GM12878 (cell line): ENCODE data around the gene NEU4. TPM values are rescaled to one million over a fixed set of nuclear protein-coding genes. Genes with fewer than 3 reads are reported as not detected.
A peak's percentile ranks its signal among the peaks of the same experiment; 100 is the strongest.

Source experiments
- ATAC-seq: fragments of 200-7000 bp; cut with Tn5 transposase; 3 replicates; pipeline ENCODE4 v1.9.1; 2020; ENCODE audit warnings: mild to moderate bottlenecking, moderate library complexity
- BruUV-seq: library from RNA; stranded (reverse); fragments of 400-500 nt; replicated peaks from 2 replicates; lab custom pipeline; 2021; lab: Mats Ljungman, UMichigan
- CTCF ChIA-PET: fragments of 300-600 bp; sonication (Branson Sonifier 250); formaldehyde crosslinking; extraction: SDS; loops from one replicate; lab custom pipeline; 2021; ENCODE audit warnings: inconsistent platforms; lab: Yijun Ruan, JAX
- POLR2A ChIA-PET: fragments of 350-600 bp; formaldehyde crosslinking; extraction: SDS; loops from one replicate; lab custom pipeline; 2021; ENCODE audit warnings: inconsistent platforms; lab: Charles Lee
- RAD21 ChIA-PET: fragments of 300-600 bp; sonication (Branson Sonifier 250); formaldehyde crosslinking; loops from one replicate; lab custom pipeline; 2023; ENCODE audit warnings: antibody characterized with exemption; ENCODE audit not compliant: unreplicated experiment; lab: Charles Lee
- SMC1A ChIA-PET: fragments of 300-600 bp; sonication (Branson Sonifier 250); formaldehyde crosslinking; loops from one replicate; lab custom pipeline; 2023; ENCODE audit not compliant: unreplicated experiment, uncharacterized antibody; lab: Charles Lee
- DNase-seq: peaks from one replicate; pipeline ENCODE4 v3.0.0-alpha.2; 2011; ENCODE audit warnings: low read depth, low spot score
- FAIRE-seq: peaks from 3 replicates; lab custom pipeline; 2011; peaks lifted over from hg19 to GRCh38; lab: Jason Lieb, UNC
- H2AFZ ChIP-seq: 2 replicates; pipeline ENCODE4 v1.6.0; 2011; ENCODE audit warnings: low read depth, low read length, control low read depth; ENCODE audit not compliant: control insufficient read depth
- H3K27ac ChIP-seq: 2 replicates; pipeline ENCODE4 v1.5.1; 2011; ENCODE audit warnings: control low read depth; ENCODE audit not compliant: control insufficient read depth, insufficient read depth
- H3K27me3 ChIP-seq, 2 experiments: replicated peaks in 1 of 2; 2 replicates each; pipeline versions ENCODE4 v1.6.0 to v1.6.1; 2011; ENCODE audit warnings: low read length in 1 of 2; ENCODE audit not compliant: control insufficient read depth in 2 of 2, insufficient read depth in 2 of 2
- H3K36me3 ChIP-seq, 2 experiments: 2 replicates each; pipeline ENCODE4 v1.5.1; 2011; ENCODE audit warnings: low read length in 1 of 2; ENCODE audit not compliant: control insufficient read depth in 2 of 2, insufficient read depth in 2 of 2
- H3K4me1 ChIP-seq: 2 replicates; pipeline ENCODE4 v1.6.1; 2011; ENCODE audit warnings: mild to moderate bottlenecking, low read length, moderate library complexity, mixed read lengths; ENCODE audit not compliant: control insufficient read depth, insufficient read depth
- H3K4me2 ChIP-seq: 2 replicates; pipeline ENCODE4 v1.6.0; 2011; ENCODE audit warnings: control low read depth; ENCODE audit not compliant: control insufficient read depth, insufficient read depth
- H3K4me3 ChIP-seq: fragments of 200-600 bp; sonication (generic); 2 replicates; pipeline ENCODE4 v1.5.1; 2016
- H3K79me2 ChIP-seq: 2 replicates; pipeline ENCODE4 v1.6.0; 2011; ENCODE audit warnings: low read length; ENCODE audit not compliant: control insufficient read depth, insufficient read depth
- H3K9ac ChIP-seq: 2 replicates; pipeline ENCODE4 v1.8.0; 2011; ENCODE audit warnings: low read length, control low read depth, mixed read lengths; ENCODE audit not compliant: control insufficient read depth, insufficient read depth
- H3K9me3 ChIP-seq: replicated peaks from 3 replicates; pipeline ENCODE4 v1.5.1; 2011; ENCODE audit warnings: mild to moderate bottlenecking, low read length; ENCODE audit not compliant: control insufficient read depth, insufficient read depth
- H4K20me1 ChIP-seq: 2 replicates; pipeline ENCODE4 v1.6.0; 2011; ENCODE audit not compliant: control insufficient read depth, insufficient read depth
- BCLAF1 ChIP-seq: fragments of 450-650 bp; IDR thresholded peaks from 2 replicates; pipeline ENCODE4 v1.6.1; 2017; ENCODE audit warnings: antibody characterized with exemption, mild to moderate bottlenecking, moderate library complexity
- CREB1 ChIP-seq: IDR thresholded peaks from 2 replicates; pipeline ENCODE4 v1.6.1; 2012; ENCODE audit warnings: low read depth, mild to moderate bottlenecking, inconsistent platforms
- DPF2 ChIP-seq: fragments of 450-650 bp; IDR thresholded peaks from 2 replicates; pipeline ENCODE4 v1.6.1; 2017; ENCODE audit warnings: mild to moderate bottlenecking
- EZH2 ChIP-seq: IDR thresholded peaks from 2 replicates; pipeline ENCODE4 v1.6.1; 2012; ENCODE audit warnings: low read depth, mild to moderate bottlenecking, control low read depth, inconsistent platforms, low read length, borderline replicate concordance; ENCODE audit not compliant: control insufficient read depth
- HDGF ChIP-seq: fragments of 450-650 bp; IDR thresholded peaks from 2 replicates; pipeline ENCODE4 v1.6.1; 2016; ENCODE audit warnings: antibody characterized with exemption
- IKZF1 ChIP-seq: fragments of 450-650 bp; conservative IDR thresholded peaks from 2 replicates; pipeline ENCODE4 v1.6.1; 2017; ENCODE audit warnings: antibody characterized with exemption, mild to moderate bottlenecking
- IKZF2 ChIP-seq, 2 experiments: fragments of 450-650 bp; IDR thresholded peaks; 2 replicates each; pipeline ENCODE4 v1.6.1; 2017; ENCODE audit warnings: mild to moderate bottlenecking in 2 of 2, moderate library complexity in 2 of 2
- IRF4 ChIP-seq: IDR thresholded peaks from 2 replicates; pipeline ENCODE4 v1.6.1; 2011; ENCODE audit warnings: low read depth, low read length
- MEF2B ChIP-seq: fragments of 450-650 bp; IDR thresholded peaks from 2 replicates; pipeline ENCODE4 v1.6.1; 2018; ENCODE audit warnings: mild to moderate bottlenecking, moderate library complexity; ENCODE audit not compliant: partially characterized antibody, poor library complexity, severe bottlenecking
- MLLT1 ChIP-seq: fragments of 450-650 bp; IDR thresholded peaks from 2 replicates; pipeline ENCODE4 v1.6.1; 2016; ENCODE audit warnings: mild to moderate bottlenecking
- MYB ChIP-seq: fragments of 150-350 bp; IDR thresholded peaks from 2 replicates; pipeline ENCODE4 v1.6.1; 2014; ENCODE audit warnings: mild to moderate bottlenecking, low read depth, low read length, borderline replicate concordance
- PAX5 ChIP-seq: IDR thresholded peaks from 2 replicates; pipeline ENCODE4 v1.6.1; 2011; ENCODE audit warnings: low read depth, low read length, borderline replicate concordance
- POLR2AphosphoS5 ChIP-seq: IDR thresholded peaks from 2 replicates; pipeline ENCODE4 v1.6.1; 2011; ENCODE audit warnings: mild to moderate bottlenecking, low read length, inconsistent platforms
- RUNX3 ChIP-seq: IDR thresholded peaks from 2 replicates; pipeline ENCODE4 v1.6.1; 2012; ENCODE audit warnings: low read length, inconsistent platforms
- SMARCA5 ChIP-seq: fragments of 450-650 bp; IDR thresholded peaks from 2 replicates; pipeline ENCODE4 v1.6.1; 2017; ENCODE audit warnings: mild to moderate bottlenecking
- SMC3 ChIP-seq: IDR thresholded peaks from 2 replicates; pipeline ENCODE4 v1.6.1; 2011; ENCODE audit warnings: low read length, improper control_type of control experiment, borderline replicate concordance
- SPI1 ChIP-seq: IDR thresholded peaks from 2 replicates; pipeline ENCODE4 v1.6.1; 2011; ENCODE audit warnings: low read depth, mild to moderate bottlenecking, low read length, moderate library complexity, borderline replicate concordance; ENCODE audit not compliant: insufficient read depth
- USF2 ChIP-seq: IDR thresholded peaks from 2 replicates; pipeline ENCODE4 v1.6.1; 2011; ENCODE audit warnings: low read depth, low read length, improper control_type of control experiment, borderline replicate concordance
- WGBS: methylation state at CpG from one replicate; pipeline ENCODE4 v1.1.6; 2016; ENCODE audit warnings: low lambda C conversion rate; ENCODE audit not compliant: insufficient replicate concordance, insufficient coverage; ENCODE audit errors: missing lambda C conversion rate; 5-methylcytosine and 5-hydroxymethylcytosine counted together
- in situ Hi-C: fragments of 300-500 bp; cut with MboI; formaldehyde crosslinking; loops from 9 replicates; pipeline ENCODE4 v1.14.3; 2018; ENCODE audit warnings: mixed read lengths
- intact Hi-C: fragments of 100-400 bp; cut with micrococcal nuclease; formaldehyde crosslinking; loops from one replicate; pipeline ENCODE4 v1.14.2; 2022; ENCODE audit not compliant: unreplicated experiment
- polyA plus RNA-seq, 11 experiments: library from polyadenylated mRNA; depleted of rRNA in 4 of 11; unstranded in 6 of 11; stranded (reverse) in 5 of 11; fragments of >200 nt; fragmentation: Nextera tagmentation in 4 of 11; fragmentation: Illumina TruSeq in 1 of 11; extraction: Ambion mirVana in 4 of 11; extraction: Trizol in 1 of 11; gene quantifications; 1 replicate in 1 of 11; 2 replicates in 10 of 11; pipeline versions ENCODE4 v1.2.1 to v1.2.3, GENCODE V29; 2011 to 2016; ENCODE audit warnings: inconsistent platforms in 2 of 11, missing spikeins in 2 of 11, low read depth in 1 of 11
- total RNA-seq, 4 experiments: library from RNA; depleted of rRNA in 3 of 4; stranded (reverse); fragments of >200 nt in 3 of 4; fragmentation: Illumina TruSeq in 1 of 4; extraction: Trizol in 1 of 4; gene quantifications; 2 replicates each; pipeline versions ENCODE4 v1.2.1 to v1.2.3, GENCODE V29; 2013 to 2021

Gene NEU4
- total and polyA plus RNA-seq, 10 of the 15 experiments (the other 5 are each of a cell fraction or from before 2014, with no cell fraction given) = 0.01 to 0.28 (median 0.14) TPM; not detected in 5

GRCh38 chr2:241842067-241842415 lies 33.0 kb downstream of the NEU4 start (continued):
- no peak for TF ChIP-seq BCLAF1
- TF ChIP-seq POLR2AphosphoS5 = no peak
- no peak for TF ChIP-seq EZH2
- no peak for TF ChIP-seq PAX5
- TF ChIP-seq, all 136 proteins: peak for 0

GRCh38 chr2:241842620-241843211 lies 33.7 kb downstream of the NEU4 start:
- DNase-seq (no peak), ATAC-seq (peak; percentile 80), FAIRE-seq (peak; percentile 7)
- peak overlapping the region; percentile 96 for H3K4me2 ChIP-seq
- intact Hi-C loops (loop anchor here (5.0 to 10.0 kb wide), 2 partner anchors 40 to 108 kb away; partner anchors contain the start of gene D2HGDH), in situ Hi-C loops (no loop called here)
- H3K79me2 ChIP-seq = no peaks in the 10 kb centered on the region
- H4K20me1 ChIP-seq = no peaks in the 10 kb centered on the region
- POLR2A ChIA-PET = no interaction called here
- H3K9ac ChIP-seq = peak overlapping the region; percentile 44
- H3K4me1 ChIP-seq = peaks cover 23% of the 10 kb centered on the region
- H2AFZ ChIP-seq = peak overlapping the region; percentile 89
- RAD21 ChIA-PET = interaction anchor here (1.5 kb wide), 1 partner anchor 80 kb away, joined by 3 read pairs; no protein-coding TSS in a partner anchor
- 3% methylated on average over 29 of the region's 29 CpGs for WGBS
- H3K9me3 ChIP-seq = no peaks in the 10 kb centered on the region
- peak overlapping the region; percentile 43; the same call in 1 of the 2 replicates for H3K4me3 ChIP-seq
- no peaks in the 10 kb centered on the region for H3K36me3 ChIP-seq
- CTCF ChIA-PET = no interaction called here
- BruUV-seq = no TSS peak
- H3K27ac ChIP-seq = peak overlapping the region; percentile 58; the same call in 1 of the 2 replicates
- SMC1A ChIA-PET = no interaction called here
- H3K27me3 ChIP-seq = no peaks in the 10 kb centered on the region; a peak in 1 of 4 replicates
- TF ChIP-seq MYB (no peak), SMARCA5 (peak; percentile 39; the same call in 1 of the 2 replicates), IRF4 (no peak), SMC3 (0 out of 2 replicates have a peak, but pooled peaks have one; percentile 2), CREB1 (peak; percentile 21; the same call in 1 of the 2 replicates), RUNX3 (peak; percentile 84), DPF2 (peak; percentile 57), IKZF2 (IDR thresholded peaks at IDR 0.05) (peak; percentile 74 to 81), USF2 (no peak), SPI1 (peak; percentile 12; the same call in 1 of the 2 replicates), IKZF1 (peak; percentile 88), MLLT1 (peak; percentile 44), MEF2B (peak; percentile 54), HDGF (no peak)
